Activated effector memory CD4-positive, alpha-beta T cell treated with Interleukin-2 at 50 U/mL for 16 hours (primary cell): ENCODE data around the gene CEP20.

Source experiments
- DNase-seq: peaks from one replicate; pipeline ENCODE4 v3.0.0-alpha.2; 2020

The CEP20 gene

GRCh38 chr16:15897121-15897780 is 8.8 kb upstream of the CEP20 start:
- no peak for DNase-seq

- DNase-seq: no peak
Observed at GRCh38 chr16:15894571-15895374, 6.4 kb upstream of the CEP20 start.

GRCh38 chr16:15891508-15891907 is 3.1 kb upstream of the CEP20 start:
- no peak for DNase-seq

GRCh38 chr16:15887283-15887682 is 1.1 kb downstream of the CEP20 start:
- DNase-seq: no peak

GRCh38 chr16:15886078-15886477 is 2.3 kb downstream of the CEP20 start:
- no peak for DNase-seq

GRCh38 chr16:15885560-15886001 is 2.8 kb downstream of the CEP20 start:
- no peak for DNase-seq

GRCh38 chr16:15882563-15882962 is 5.8 kb downstream of the CEP20 start:
- no peak for DNase-seq

- DNase-seq: no peak
Observed at GRCh38 chr16:15881794-15882379, 6.5 kb downstream of the CEP20 start.

GRCh38 chr16:15880434-15881308 is 7.7 kb downstream of the CEP20 start:
- no peak for DNase-seq

- DNase-seq: no peak
Observed at GRCh38 chr16:15879255-15879811, 9.1 kb downstream of the CEP20 start.

- DNase-seq: no peak
Observed at GRCh38 chr16:15876503-15876902, 11.9 kb downstream of the CEP20 start.

- no peak for DNase-seq
Observed at GRCh38 chr16:15874745-15875314, 13.6 kb downstream of the CEP20 start.

GRCh38 chr16:15873737-15874136 is 14.7 kb downstream of the CEP20 start:
- no peak for DNase-seq

- DNase-seq: no peak
Observed at GRCh38 chr16:15873301-15873700, 15.1 kb downstream of the CEP20 start.

- no peak for DNase-seq
Observed at GRCh38 chr16:15870011-15870410, 18.4 kb downstream of the CEP20 start.

- DNase-seq: no peak
Observed at GRCh38 chr16:15866451-15866850, 22.0 kb downstream of the CEP20 start.

- no peak for DNase-seq
Observed at GRCh38 chr16:15865742-15866141, 22.7 kb downstream of the CEP20 start.

GRCh38 chr16:15864939-15865338 is 23.5 kb downstream of the CEP20 start:
- no peak for DNase-seq

- no peak for DNase-seq
Observed at GRCh38 chr16:15861996-15862395, 26.4 kb downstream of the CEP20 start.

GRCh38 chr16:15858921-15859668 is 29.3 kb downstream of the CEP20 start:
- DNase-seq: no peak

- DNase-seq: no peak
Observed at GRCh38 chr16:15857724-15858560, 30.5 kb downstream of the CEP20 start.
